ENCODE results near the gene LAMA4. TPM values are rescaled to one million over a fixed set of nuclear protein-coding genes. Genes with fewer than 3 reads are reported as not detected.

LAMA4 gene
- total RNA-seq, 2 donors from 2014 or later = 0.14 TPM; not detected in 1

DNA sequence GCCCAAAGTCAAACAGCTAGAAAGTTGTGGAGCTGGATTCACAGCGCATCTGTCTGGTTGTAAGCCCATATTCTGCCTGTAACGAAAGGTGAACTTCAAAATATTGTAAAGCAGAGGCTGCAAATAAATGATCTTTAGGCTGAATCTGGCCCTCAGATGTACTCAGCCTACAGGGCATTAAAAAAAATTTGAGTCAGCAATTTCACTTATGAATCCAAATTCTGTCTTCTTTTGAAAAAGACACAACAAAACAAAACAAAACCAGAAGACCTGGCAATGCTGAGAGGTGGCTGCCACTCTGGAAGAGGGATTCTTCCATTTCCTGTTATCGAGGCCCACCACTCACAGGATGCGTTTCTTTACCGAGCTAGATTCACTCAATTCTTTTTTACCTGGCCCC lies 7.1 kb downstream of the LAMA4 start:
- Mint-ChIP-seq H3K36me3 (ENCODE audit: insufficient read depth in 2 of 2) (no peaks in the 10 kb centered on the region), H3K9me3 (no peaks in the 10 kb centered on the region), H3K27me3 (ENCODE audit: low read depth) (peaks cover 31% of the 10 kb centered on the region), H3K4me3 (no peak overlapping the region), H3K27ac (no peak overlapping the region), H3K4me1 (ENCODE audit: low read depth) (peaks cover 3% of the 10 kb centered on the region)
- DNase-seq = no peak
- no peak for ATAC-seq (replicated peaks in 1 of 2)

DNA sequence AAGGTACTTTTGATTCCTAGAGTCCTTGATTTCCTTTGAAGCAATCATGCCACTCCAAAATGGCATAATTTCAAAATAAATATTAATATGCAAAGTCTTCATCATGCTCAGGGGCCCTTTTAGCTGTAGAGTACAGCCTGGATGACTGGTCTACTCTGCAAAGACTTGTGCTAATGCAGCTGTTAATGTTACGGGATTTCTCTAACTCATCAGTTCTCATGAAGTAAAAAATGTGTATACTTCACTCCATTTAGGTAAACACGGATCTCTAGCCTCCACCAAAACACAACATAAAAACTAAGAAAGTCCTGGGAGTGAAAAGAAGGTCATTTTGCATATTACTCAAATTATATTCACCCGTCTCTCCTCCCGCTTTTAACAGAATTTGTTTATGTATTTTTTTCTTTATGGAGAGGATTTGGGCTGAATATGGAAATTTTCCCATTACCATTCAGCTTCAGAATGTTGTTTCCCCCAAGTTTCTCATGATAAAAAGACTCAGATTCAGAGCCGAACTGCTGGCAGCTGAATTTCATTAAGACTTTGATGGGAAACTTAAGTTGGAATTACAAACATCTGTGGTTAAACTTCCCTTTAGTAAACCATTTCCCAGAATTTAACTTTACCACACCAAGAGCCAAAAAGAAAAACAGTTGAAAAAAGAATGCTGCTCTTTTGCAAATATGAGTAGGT lies 8.7 kb downstream of the LAMA4 start:
- ATAC-seq (replicated peaks in 1 of 2) (no peak), DNase-seq (no peak)
- Mint-ChIP-seq H3K27me3 (ENCODE audit: low read depth) (peaks cover 21% of the 10 kb centered on the region), H3K27ac (no peak overlapping the region), H3K9me3 (no peaks in the 10 kb centered on the region), H3K36me3 (ENCODE audit: insufficient read depth in 2 of 2) (no peaks in the 10 kb centered on the region), H3K4me3 (no peak overlapping the region), H3K4me1 (ENCODE audit: low read depth) (peaks cover 11% of the 10 kb centered on the region)

DNA sequence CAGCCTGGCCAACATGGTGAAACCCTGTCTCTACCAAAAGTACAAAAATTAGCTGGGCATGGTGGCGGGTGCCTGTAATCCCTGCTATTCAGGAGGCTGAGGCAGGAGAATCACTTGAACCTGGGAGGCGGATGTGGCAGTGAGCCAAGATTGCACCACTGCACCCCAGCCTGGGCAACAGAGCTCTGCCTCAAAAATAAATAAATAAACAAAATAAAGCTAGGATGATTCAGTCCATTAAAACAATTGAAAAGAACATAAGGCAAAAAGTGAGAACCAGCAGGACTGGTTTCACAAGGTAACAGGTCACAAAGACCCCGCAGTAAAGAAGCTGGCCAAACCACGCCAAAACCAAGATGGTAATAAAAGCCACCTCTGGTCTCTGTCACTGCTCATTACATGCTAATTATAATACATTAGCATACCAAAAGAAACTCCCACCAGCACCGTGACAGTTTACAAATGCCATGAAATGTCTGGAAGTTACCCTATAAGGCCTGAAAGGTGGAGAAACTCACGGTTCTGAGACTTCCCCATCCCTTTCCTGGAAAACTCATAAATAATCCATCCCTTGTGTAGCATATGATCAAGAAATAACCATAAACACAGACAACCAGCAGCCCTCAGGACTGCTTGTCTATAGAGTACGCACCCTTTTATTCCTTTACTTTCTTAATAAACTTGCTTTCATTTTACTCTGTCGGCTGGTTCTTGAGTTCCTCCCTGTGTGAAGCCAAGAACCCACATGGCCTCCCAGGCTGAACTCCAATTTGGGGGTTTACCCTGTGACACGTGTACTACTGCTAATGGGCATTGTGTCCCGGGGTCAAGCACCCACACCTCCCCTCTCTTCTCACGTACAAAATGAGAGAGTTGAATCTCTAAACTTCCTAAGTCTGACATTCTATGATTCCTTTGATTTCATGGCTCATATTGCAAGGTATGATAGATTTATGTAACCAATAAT lies 10.2 kb downstream of the LAMA4 start:
- Mint-ChIP-seq H3K9me3 (no peaks in the 10 kb centered on the region), H3K4me3 (no peak overlapping the region), H3K36me3 (ENCODE audit: insufficient read depth in 2 of 2) (no peaks in the 10 kb centered on the region), H3K27ac (no peak overlapping the region), H3K4me1 (ENCODE audit: low read depth) (peaks cover 11% of the 10 kb centered on the region), H3K27me3 (ENCODE audit: low read depth) (peaks cover 14% of the 10 kb centered on the region)
- DNase-seq (no peak), ATAC-seq (replicated peaks in 1 of 2) (no peak)

DNA sequence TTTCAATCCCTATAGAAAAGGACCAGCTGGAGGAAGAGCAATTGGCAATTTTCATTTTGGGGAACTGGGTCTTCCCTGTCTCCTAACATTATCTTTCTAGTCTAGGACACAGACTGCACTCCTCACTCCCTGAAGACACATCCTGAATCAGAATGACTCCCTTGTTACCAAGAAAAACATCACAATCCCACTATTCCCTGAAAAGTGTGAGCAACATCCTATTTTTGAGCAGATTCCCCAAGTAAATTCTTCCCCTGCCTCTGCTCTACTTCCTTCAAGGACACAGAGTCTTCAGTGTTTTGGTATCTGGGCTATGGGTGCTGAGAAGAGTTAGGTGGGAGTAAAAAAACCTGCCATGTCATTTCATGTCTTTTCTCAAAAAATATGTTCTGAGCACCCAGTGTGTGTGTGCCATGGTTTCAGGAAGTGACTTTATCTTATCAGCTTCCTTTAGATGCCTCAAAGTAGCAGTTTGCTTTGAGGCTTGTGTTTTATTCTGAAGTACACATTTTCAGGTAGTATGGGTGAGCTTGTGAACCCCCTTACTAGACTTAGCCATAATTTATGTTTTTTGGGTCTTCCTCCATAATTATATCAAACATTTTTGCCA lies 12.4 kb downstream of the LAMA4 start:
- no peaks in the 10 kb centered on the region for H3K36me3 Mint-ChIP-seq (ENCODE audit: insufficient read depth in 2 of 2)
- H3K4me3 Mint-ChIP-seq = no peak overlapping the region
- no peak overlapping the region for H3K27ac Mint-ChIP-seq
- peaks cover 17% of the 10 kb centered on the region for H3K27me3 Mint-ChIP-seq (ENCODE audit: low read depth)
- no peaks in the 10 kb centered on the region for H3K9me3 Mint-ChIP-seq
- no peak for DNase-seq
- peak; percentile 53 to 88 for ATAC-seq (replicated peaks in 1 of 2)
- peaks cover 11% of the 10 kb centered on the region for H3K4me1 Mint-ChIP-seq (ENCODE audit: low read depth)

DNA sequence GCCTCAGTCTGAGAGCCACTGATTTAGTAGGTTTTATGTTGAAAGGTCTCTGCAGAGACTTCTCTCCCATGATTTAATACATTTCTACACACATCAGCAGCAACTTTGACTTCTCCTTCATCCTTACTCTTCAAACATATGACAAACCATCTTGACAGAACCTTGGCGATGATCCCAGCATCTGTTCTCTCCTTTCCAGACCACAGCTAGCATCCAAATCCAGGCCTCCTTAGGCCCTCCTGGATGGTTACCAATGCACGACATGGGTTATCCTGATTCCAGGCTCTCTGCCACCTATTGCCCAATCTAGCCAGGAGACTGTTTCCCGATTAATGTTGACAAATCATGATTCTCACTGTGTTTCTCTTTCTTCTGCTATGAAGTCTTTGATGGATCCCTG lies 16.8 kb downstream of the LAMA4 start:
- DNase-seq (no peak), ATAC-seq (replicated peaks in 1 of 2) (no peak)
- Mint-ChIP-seq H3K4me1 (ENCODE audit: low read depth) (peaks cover 29% of the 10 kb centered on the region), H3K27ac (no peak overlapping the region), H3K4me3 (no peak overlapping the region), H3K9me3 (no peaks in the 10 kb centered on the region), H3K36me3 (ENCODE audit: insufficient read depth in 2 of 2) (no peaks in the 10 kb centered on the region), H3K27me3 (ENCODE audit: low read depth) (peaks cover 49% of the 10 kb centered on the region)

DNA sequence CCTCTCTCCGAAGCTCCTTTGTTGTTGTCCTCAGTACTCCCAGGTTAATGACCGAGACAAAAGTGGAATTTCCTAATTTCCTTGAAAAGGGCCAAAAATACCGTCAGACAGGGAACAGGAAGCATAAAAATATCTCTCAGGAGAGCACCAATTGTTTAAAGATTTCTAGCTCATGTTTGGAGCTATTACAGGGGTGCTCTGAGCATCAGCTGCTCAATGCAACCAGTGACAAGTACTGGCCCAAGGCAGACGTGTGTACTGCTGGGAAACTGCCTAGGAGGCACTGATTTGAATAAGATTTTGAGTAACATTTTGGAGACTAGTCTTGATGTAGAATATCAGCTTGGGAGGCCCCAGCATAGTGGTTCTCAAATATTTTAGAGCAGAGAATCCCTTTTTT lies 17.3 kb downstream of the LAMA4 start:
- Mint-ChIP-seq H3K27ac (no peak overlapping the region), H3K27me3 (ENCODE audit: low read depth) (peaks cover 50% of the 10 kb centered on the region), H3K9me3 (no peaks in the 10 kb centered on the region), H3K4me3 (no peak overlapping the region), H3K36me3 (ENCODE audit: insufficient read depth in 2 of 2) (no peaks in the 10 kb centered on the region), H3K4me1 (ENCODE audit: low read depth) (peaks cover 24% of the 10 kb centered on the region)
- DNase-seq = no peak
- ATAC-seq (replicated peaks in 1 of 2) = no peak

DNA sequence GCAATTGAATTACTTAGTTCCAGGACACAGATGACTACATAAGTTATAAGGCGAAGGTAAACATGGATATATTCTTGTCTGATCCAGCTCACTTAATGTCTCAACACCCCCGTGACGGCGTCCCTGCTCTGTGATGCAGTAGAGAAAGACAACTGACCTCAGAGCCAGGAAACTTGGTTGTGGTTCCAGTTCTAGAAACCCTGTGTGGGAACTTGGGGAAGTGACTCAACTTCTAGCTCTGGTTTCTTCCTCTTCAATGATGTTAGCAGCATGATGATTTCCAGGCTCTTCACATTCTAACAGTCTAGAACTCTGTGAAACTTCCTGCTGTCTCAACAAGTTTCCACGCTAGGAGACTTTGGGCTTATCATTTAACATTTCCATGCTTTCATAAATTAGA lies 18.4 kb downstream of the LAMA4 start:
- Mint-ChIP-seq H3K27me3 (ENCODE audit: low read depth) (peaks cover 52% of the 10 kb centered on the region), H3K4me3 (peak overlapping the region in 1 of 2 donors; percentile 21), H3K4me1 (ENCODE audit: low read depth) (peaks cover 18% of the 10 kb centered on the region), H3K27ac (no peak overlapping the region), H3K36me3 (ENCODE audit: insufficient read depth in 2 of 2) (no peaks in the 10 kb centered on the region), H3K9me3 (no peaks in the 10 kb centered on the region)
- peak; percentile 99 for ATAC-seq (replicated peaks in 1 of 2)
- peak; percentile 79 for DNase-seq

DNA sequence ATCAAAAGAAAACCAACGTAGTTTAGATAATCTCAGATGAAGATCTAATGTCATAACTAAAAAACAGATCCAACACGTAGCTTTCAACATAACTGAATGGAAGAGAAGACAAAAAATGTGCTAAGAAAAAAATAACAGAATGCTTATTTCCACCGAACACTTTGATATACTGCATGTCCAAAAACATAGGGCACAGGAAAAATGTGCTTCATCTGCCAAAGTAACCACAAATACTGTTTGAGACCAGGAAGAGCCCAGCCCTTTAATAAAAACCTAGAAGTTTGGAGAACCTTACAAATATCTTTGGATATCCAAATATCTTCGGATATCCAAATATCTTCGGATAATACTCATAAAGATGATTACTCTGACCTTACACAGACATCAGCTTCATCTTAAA lies 19.8 kb downstream of the LAMA4 start:
- Mint-ChIP-seq H3K36me3 (ENCODE audit: insufficient read depth in 2 of 2) (no peaks in the 10 kb centered on the region), H3K27me3 (ENCODE audit: low read depth) (peaks cover 60% of the 10 kb centered on the region), H3K27ac (no peak overlapping the region), H3K9me3 (no peaks in the 10 kb centered on the region), H3K4me3 (no peak overlapping the region), H3K4me1 (ENCODE audit: low read depth) (peaks cover 18% of the 10 kb centered on the region)
- no peak for DNase-seq
- ATAC-seq (replicated peaks in 1 of 2) = no peak

DNA sequence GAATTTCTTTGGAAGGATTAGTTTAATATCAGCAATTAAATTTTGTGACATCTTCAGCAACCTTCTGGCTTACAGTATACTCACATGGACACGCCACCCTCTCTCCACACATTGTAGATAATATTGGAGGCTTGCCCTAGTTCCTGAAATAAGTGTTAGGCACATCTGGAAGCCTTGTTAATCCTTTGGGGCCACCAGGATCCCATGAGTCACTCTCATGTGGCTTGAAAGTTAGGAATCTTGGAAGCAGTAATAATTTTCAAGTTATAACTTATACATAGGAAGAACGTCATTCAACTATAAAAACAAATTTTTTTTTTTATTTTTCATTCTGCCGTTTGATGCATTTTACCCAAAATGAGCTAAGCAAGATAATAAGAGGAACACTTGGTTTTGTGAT lies 20.5 kb downstream of the LAMA4 start:
- Mint-ChIP-seq H3K36me3 (ENCODE audit: insufficient read depth in 2 of 2) (no peaks in the 10 kb centered on the region), H3K27me3 (ENCODE audit: low read depth) (peaks cover 67% of the 10 kb centered on the region)
- DNase-seq = no peak

DNA sequence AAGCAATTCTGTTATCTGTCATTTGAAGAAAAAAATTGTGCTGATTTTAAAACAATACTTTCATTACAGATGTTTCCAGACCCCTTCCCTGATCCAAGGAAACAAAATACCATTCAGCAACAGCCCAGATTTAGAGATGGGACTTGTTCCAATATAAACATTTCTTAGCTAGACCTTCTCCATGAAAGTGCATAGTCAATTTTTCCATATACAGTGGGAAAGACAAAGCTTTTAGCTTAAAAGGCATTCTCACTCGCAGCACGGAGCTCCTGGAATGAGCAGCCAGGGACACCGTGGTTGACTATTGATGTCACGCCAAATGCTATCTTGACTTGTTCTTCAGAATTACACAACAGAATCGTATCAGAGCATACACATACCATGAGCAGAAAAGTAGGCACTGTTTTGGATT lies 21.5 kb downstream of the LAMA4 start:
- no peak overlapping the region for H3K27ac Mint-ChIP-seq
- DNase-seq = no peak
- H3K36me3 Mint-ChIP-seq (ENCODE audit: insufficient read depth in 2 of 2) = no peaks in the 10 kb centered on the region
- ATAC-seq (replicated peaks in 1 of 2) = no peak
- H3K4me1 Mint-ChIP-seq (ENCODE audit: low read depth) = peaks cover 18% of the 10 kb centered on the region
- H3K4me3 Mint-ChIP-seq = no peak overlapping the region
- H3K9me3 Mint-ChIP-seq = no peaks in the 10 kb centered on the region
- peaks cover 72% of the 10 kb centered on the region for H3K27me3 Mint-ChIP-seq (ENCODE audit: low read depth)

More for the DNA sequence above, 20.5 kb downstream of the LAMA4 start:
- H3K4me1 Mint-ChIP-seq (ENCODE audit: low read depth) = peaks cover 18% of the 10 kb centered on the region
- H3K4me3 Mint-ChIP-seq = no peak overlapping the region
- no peaks in the 10 kb centered on the region for H3K9me3 Mint-ChIP-seq
- ATAC-seq (replicated peaks in 1 of 2) = no peak
- H3K27ac Mint-ChIP-seq = no peak overlapping the region

DNA sequence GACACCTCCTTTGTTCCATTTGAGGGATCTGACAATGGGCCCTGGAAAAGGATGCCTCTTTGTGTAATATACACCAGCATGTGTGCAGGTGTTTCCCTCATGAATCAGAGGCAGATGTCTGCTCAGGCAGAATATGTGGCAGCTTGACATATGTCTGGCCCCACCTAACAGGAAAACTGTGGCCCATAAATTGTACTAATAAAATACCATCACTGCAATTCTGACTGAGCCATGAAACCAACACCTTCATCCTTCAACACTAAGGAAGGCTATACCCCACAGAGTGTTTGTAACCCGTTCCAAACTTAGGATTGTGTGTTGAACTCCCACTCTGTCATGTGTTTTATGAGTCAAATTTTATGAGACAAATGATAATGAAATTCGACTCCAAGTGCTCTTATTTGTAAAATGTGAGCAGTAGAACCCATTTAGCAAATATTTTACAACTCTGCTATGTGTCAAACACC lies 22.7 kb downstream of the LAMA4 start:
- H3K9me3 Mint-ChIP-seq = no peaks in the 10 kb centered on the region

DNA sequence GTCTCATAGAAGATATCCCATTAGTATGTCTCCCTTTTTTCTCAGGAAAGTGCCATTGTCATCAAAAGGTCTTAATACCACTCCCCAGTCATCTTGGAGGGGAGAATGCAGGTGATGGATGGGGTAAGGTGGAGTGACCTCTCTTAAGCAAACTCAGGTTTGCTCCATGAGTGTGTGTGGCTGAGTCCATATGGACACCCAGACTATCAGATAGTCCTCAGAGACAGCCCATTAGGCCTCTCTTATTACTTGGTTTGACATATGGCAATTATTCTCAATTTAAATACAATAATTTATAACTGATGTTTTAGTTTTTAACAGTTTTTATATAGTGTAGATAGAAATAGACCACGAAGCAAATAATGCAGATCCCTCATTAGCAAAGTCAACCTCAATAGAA lies 23.2 kb downstream of the LAMA4 start:
- Mint-ChIP-seq H3K4me1 (ENCODE audit: low read depth) (peaks cover 11% of the 10 kb centered on the region), H3K9me3 (no peaks in the 10 kb centered on the region), H3K4me3 (no peak overlapping the region), H3K27ac (no peak overlapping the region), H3K36me3 (ENCODE audit: insufficient read depth in 2 of 2) (no peaks in the 10 kb centered on the region), H3K27me3 (ENCODE audit: low read depth) (peaks cover 59% of the 10 kb centered on the region)
- no peak for DNase-seq
- ATAC-seq (replicated peaks in 1 of 2) = no peak

More for the DNA sequence above, 22.7 kb downstream of the LAMA4 start:
- Mint-ChIP-seq H3K27ac (no peak overlapping the region), H3K27me3 (ENCODE audit: low read depth) (peaks cover 64% of the 10 kb centered on the region), H3K4me1 (ENCODE audit: low read depth) (peaks cover 16% of the 10 kb centered on the region), H3K4me3 (no peak overlapping the region), H3K36me3 (ENCODE audit: insufficient read depth in 2 of 2) (no peaks in the 10 kb centered on the region)
- no peak for DNase-seq
- ATAC-seq (replicated peaks in 1 of 2) = no peak
